ENCODE results near the gene TET3. TPM values are rescaled to one million over a fixed set of nuclear protein-coding genes. Genes with fewer than 3 reads are reported as not detected.
"Not testable (repeated sequence)": the region's sequence is repeated elsewhere in the genome, so short reads cannot be mapped to it uniquely, and the experiment has no call there.

TET3 gene
- total and polyA plus RNA-seq, 2 of the 4 experiments (the other 2 are of a cell fraction): 1.6 to 1.8 TPM

GRCh38 chr2:73940066-73940465 is 44.6 kb upstream of the TET3 start:
- POLR2A ChIA-PET (ENCODE audit: unreplicated experiment); H3K4me3 ChIP-seq (ENCODE audit: insufficient read depth, low read depth, low read length); H3K9ac ChIP-seq (ENCODE audit: low read depth, low read length); H3K4me2 ChIP-seq (ENCODE audit: low read depth, low read length); CTCF ChIA-PET; H2BK5ac ChIP-seq (ENCODE audit: low read depth, low read length, poor library complexity, severe bottlenecking); H3K18ac ChIP-seq (ENCODE audit: low read depth, low read length); H2BK120ac ChIP-seq (ENCODE audit: low read depth, low read length); intact Hi-C loops (cut with micrococcal nuclease); H2AK9ac ChIP-seq (replicated peaks; ENCODE audit: low read depth, low read length, poor library complexity); in situ Hi-C loops (cut with MboI; ENCODE audit: low sequenced_read_pairs); H2AFZ ChIP-seq (replicated peaks; ENCODE audit: low read length, poor library complexity); H2BK15ac ChIP-seq (ENCODE audit: low read depth, low read length); H3K23ac ChIP-seq (ENCODE audit: low read depth, low read length); H3K27me3 ChIP-seq (ENCODE audit: control insufficient read depth, insufficient read depth, low read length); H2BK20ac ChIP-seq (ENCODE audit: low read depth, low read length); H3K14ac ChIP-seq (replicated peaks; ENCODE audit: low read depth, low read length); H3K56ac ChIP-seq (ENCODE audit: extremely low read depth, insufficient read depth, low read length); H3K9me3 ChIP-seq (ENCODE audit: control insufficient read depth, insufficient read depth, low read length); H2AK5ac ChIP-seq (ENCODE audit: low read depth, low read length); DNase-seq; ATAC-seq (ENCODE audit: low read depth); H3K4ac ChIP-seq (ENCODE audit: low read depth, low read length); H3K27ac ChIP-seq (ENCODE audit: insufficient read depth, low read length); H4K8ac ChIP-seq (ENCODE audit: low read depth in 2 of 2, low read length in 2 of 2); H4K5ac ChIP-seq (ENCODE audit: low read depth, low read length); BruUV-seq (replicated peaks); dilution Hi-C loops (cut with HindIII; ENCODE audit: low sequenced_read_pairs, unreplicated experiment); H4K91ac ChIP-seq (ENCODE audit: insufficient read depth, low read depth, low read length): not testable (repeated sequence)
- Histone ChIP-seq H4K20me1 (ENCODE audit: insufficient read depth, low read length) (peaks cover 87% of the 10 kb centered on the region), H3K9me1 (ENCODE audit: insufficient read depth, low read length) (peaks cover 32% of the 10 kb centered on the region), H3K4me1 (ENCODE audit: control insufficient read depth, insufficient read depth, low read length) (peaks cover 15% of the 10 kb centered on the region), H3K79me1 (ENCODE audit: low read depth in 1 of 2, low read length in 2 of 2) (peaks cover 47 to 79% of the 10 kb centered on the region in 2 experiments), H3K36me3 (ENCODE audit: control insufficient read depth, insufficient read depth, low read length) (peaks cover 18% of the 10 kb centered on the region)
- no CpG with 5 or more reads among the region's 1 CpG for WGBS, 2 experiments (ENCODE audit: extremely low coverage in 2 of 2, insufficient read length in 1 of 2)
